SIG-M5 treated with dmso at 0.1 percent for 504 hours (cell line): ENCODE measurements around the gene PLCL1.

Experiments
- DNase-seq: peaks from one replicate; lab custom pipeline; 2025; ENCODE audit not compliant: unreplicated experiment; lab: John Stamatoyannopoulos, UW

Gene PLCL1

GRCh38 chr2:197804049-197804757, at the start of gene PLCL1:
TSS of gene PLCL1 (plus strand) at chr2:197804593.
- peak; percentile 95 for DNase-seq

- DNase-seq: no peak
Observed at GRCh38 chr2:197759013-197759412, 45.4 kb upstream of the PLCL1 start.

DNA sequence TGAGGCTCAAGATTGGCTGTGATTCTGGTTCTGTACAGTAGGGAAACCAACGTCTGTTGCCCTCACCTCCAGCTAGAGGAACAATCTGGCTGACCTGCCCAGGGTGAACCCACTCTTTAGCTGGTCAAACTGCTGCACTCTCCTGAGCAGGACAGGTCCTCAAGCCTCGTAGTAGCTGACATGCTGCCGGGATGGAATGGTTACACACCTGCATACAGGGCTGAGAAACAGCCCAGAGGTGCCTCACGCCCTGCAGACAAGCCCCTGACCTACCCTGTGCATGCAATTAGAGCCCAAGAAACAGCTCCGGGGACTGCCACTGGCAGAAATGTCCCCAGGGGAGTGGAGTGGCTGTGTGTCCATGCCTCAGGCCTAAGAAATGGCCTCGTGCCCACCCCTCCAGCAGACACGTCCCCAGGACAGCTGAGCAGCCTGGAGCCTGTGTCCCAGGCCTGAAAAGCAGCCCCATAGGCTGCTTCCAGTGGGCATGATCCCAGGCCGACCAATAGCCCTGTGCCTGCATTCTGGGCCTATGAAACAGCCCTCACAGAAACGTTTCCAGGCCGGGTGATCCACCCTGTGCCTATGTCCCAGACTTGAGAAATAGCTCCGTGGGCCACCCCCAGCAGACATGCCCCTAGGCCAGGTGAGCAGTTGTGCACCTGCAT, 44.6 kb upstream of the PLCL1 start:
- no peak for DNase-seq

- no peak for DNase-seq
Observed at GRCh38 chr2:197760293-197760657, 44.1 kb upstream of the PLCL1 start.

GRCh38 chr2:197777823-197778407, 26.5 kb upstream of the PLCL1 start:
- DNase-seq: peak; percentile 13

DNA sequence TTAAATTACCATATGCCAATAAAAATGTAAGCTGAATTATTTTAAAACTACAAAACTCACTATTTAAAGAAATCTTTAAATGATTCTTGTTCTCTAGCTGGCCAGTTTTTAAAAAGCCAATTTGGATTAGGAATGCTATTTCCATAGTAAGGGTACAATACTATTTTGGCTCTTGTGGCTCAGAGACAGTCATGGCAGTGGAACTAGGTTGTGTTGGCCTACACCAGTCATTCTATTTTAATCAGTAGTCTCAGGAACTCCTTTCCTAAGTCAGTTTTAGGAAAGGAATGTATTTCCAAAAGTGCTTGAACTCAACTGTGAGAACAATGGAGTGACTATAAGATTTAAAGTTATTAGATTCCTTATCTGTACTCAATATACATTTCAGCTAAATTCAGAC, 25.1 kb upstream of the PLCL1 start:
- no peak for DNase-seq

DNA sequence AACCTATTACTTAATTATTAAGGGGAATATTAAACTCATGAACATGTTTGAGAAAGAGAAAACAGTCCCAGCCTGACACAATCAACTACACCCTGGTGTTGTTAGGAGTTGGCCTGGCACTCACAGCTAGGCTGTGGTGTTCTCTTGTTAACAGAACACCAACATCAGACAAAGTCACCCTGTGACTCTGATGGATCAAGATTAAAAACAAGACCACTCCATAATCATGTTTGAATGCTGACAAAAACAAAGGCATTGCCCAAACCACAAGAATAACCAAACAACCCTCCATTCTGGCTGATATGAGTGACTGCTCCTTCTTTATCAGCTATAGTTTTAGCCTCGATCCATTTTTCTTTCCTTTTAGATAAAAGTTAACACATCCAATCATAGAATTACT, 22.3 kb upstream of the PLCL1 start:
- no peak for DNase-seq

DNA sequence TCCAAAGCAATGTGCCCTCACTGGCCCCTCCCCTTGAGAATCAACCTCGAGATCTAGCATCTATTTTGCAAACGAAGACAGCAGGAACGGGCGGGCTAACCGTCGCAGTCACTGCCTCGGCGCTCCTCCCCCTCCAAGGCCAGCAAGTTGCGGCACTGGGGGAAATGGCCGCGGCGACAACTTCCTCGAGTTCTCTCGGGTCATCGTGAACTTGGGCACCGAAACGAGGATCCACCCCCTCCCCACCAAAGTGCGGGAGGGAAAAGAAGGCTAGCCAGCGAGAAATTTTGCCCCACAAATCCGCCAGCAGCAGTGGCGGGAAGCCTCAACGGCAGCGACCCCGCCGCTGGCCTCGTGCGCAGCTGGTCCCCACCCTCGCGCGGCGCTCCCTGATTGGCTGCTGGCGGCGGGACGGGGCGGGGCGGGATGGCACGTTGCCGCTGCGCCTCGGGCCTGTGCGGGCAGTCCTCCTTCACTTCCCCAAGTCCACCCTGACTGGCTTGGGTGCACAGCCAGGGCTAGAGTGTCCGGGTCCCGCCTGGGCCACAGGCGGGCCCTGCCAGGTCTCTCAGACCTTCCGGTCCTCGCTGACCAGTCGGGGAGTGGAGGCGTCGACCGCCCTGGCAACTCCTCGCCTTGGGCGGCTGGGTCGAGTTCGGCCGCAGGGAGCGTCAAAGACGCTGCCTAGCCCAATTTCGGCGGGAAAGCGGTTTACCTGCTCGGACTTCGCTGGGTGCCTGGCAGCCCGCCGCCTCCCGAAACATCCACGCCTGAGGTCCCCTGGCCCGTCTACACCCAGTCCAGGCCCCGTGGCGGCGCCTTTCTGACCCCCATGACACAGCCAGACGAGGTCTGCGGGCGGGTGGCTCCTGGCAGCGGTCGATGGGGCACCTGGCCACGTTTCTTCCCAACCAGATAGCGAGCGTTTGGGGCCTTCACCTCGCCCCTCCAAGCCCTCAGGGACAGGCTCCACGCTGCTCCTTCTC, 19.1 kb upstream of the PLCL1 start, which contains the start of gene BOLL:
BOLL (minus strand) TSS at position 364 of the 986 bp plus-strand sequence. CDS start 3,469 bp downstream, outside the sequence.
- no peak for DNase-seq

DNA sequence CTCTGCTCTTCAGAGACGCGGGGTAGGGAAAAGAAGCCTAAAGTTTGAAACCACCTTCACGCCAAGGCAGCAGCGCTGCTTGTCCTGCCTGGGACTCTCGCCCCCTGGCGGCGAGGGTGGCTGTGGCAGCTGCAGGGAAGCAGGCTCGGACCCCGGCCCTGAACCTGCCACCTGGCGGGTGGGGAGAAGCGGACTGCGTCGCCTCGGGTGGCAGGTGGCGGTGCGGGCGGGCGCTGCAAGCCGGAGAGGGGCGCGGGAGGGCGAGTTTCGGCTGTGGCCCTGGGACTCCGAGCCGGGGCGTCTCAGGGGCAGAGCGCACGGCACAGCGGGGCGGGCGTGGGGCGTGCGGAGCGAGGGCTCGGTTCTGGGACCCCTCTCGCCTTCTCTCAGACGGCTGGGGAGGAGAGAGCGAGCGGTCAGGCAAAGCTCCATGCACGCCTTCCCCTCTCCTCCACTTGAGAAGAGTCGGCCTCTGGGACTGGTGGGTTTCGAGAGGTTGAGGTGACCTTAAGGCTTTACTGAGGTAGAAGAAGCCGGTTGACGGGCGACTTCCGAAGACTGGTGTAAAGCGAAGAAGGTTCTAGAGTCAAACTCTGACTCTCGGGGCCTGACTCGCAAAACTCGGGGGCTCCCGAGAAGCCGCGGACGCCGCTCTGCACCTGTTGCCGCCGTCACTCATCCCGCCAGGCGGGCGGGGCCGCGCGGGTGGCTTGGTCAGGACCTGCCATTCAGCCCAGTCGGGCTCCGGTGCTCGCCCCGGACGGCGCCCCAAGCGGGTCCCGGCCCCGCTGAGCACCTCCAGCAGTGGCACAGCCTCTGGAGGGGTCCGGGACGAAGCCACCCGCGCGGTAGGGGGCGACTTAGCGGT, 18.1 kb upstream of the PLCL1 start:
- DNase-seq: no peak

GRCh38 chr2:197793456-197793855, 10.9 kb upstream of the PLCL1 start:
- DNase-seq: no peak

DNA sequence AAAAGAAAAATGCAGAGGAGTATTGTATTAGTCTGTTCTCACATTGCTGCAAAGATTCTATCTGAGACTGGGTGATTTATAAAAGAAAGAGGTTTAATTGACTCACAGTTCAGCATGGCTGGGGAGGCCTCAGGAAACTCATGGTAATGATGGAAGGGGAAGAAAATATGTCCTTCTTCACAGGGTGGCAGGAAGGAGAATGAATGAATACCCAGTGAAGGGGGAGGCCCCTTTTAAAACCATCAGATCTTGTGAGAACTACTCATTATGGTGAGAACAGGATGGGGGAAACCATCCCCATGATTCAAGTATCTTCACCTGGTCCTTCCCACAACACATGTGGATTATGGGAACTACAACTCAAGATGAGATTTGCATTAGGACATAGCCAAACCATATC, 9.1 kb upstream of the PLCL1 start:
- no peak for DNase-seq

GRCh38 chr2:197798187-197798586, 6.2 kb upstream of the PLCL1 start:
- DNase-seq: no peak

DNA sequence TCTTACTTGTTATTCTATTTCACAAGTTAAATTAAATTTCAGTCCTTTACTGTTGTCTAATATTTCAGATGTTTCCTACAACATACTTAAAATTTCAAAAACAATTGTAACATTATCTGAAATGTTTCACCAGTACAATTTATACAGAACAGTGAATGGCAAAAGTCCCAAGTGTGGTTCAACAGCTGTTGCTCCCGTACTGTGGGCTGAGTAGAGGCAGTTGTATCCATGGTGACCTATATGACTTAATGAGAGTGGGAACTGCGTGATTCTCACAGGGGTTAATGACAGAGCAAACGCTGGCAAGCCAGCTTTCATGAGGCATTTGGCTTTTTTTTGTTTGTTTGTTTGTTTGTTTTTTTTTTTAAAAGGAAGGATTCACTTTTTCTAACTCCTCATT, 5.3 kb upstream of the PLCL1 start:
- DNase-seq: no peak

- no peak for DNase-seq
Observed at GRCh38 chr2:197800091-197800490, 4.3 kb upstream of the PLCL1 start.

- peak; percentile 11 for DNase-seq
Observed at GRCh38 chr2:197801033-197801432, 3.4 kb upstream of the PLCL1 start.

DNA sequence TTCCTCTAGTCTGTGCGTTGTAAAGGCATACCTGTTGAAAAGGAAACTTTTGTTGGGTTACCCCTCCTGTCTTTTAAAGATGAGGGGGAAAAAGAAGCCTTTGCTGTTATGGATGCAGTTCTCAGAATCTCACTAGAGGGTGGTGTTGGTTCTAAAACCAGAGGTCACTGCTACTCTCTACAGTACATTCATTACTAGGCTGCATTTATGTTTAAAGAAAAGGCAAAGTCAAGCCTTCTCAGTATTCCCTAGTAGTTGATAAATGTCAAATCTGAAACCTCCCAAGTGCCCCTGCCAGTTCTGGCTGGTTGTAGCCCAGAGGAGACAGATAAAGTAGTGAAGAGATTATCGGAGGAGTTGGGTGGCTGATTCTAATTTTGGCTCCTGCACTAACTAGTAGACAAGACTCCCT, 1.4 kb upstream of the PLCL1 start:
- DNase-seq: peak; percentile 75

- DNase-seq: no peak
Observed at GRCh38 chr2:197804758-197805714, 643 bp downstream of the PLCL1 start.

DNA sequence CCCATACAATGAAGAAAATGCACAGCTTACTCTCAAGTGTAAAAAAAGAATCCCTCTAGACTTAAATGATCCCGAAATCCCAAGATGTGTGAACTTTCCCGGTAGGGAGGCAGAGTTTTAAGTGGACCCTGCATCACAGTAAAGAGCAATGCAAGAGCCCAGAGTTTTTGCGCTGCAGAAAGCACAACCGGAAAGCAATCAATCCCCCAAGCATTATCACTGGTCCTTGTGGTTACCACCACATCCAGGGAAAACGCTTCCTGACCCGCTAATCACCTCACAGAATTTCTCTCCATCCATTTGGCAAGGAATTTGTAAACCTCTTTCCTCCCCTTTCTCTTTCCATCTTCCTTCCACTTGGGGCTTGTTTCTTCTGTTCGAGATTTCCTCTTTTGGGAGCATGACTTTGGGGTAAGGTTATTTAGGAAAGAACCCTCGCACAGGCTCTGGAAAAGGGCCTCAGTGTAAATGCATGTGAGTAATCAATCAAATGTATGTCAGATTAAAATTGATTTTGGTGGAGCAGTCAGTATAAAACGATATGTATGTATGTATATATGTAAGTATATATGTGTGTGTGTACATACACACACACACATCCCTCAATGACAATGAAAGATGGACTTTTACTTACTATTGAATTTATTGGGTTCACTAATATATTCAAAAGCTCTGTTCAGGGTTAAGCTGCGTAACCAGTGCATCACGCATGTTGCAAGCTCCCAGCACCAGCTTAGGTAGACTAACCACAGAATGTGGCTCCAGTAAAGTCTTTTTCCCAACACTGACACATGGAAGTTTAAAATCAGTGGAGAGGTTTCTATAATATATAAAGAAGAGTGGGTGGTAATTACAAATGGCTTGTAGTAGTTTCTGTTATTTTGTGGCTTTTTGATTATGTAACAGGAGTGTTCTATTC, 1.6 kb downstream of the PLCL1 start:
- DNase-seq: peak; percentile 35
